ENCODE results near the gene NTRK3.

DNA sequence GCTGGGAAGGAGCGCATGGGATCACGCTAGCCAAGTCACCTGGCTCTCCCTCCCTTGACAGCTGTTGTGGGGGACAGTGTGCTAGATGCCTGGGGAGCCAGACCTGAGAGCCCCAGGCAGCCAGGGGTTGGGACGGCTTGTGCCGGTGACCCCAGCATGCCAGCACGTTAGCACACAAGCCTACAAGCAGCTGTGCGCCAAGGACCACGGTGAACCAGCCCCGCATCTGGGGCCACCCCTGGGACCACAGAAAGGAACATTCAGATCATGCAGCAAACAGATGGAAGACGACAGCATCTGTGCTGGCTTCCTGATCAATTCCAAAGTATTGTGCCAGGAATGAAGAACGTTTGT lies 64.8 kb downstream of the NTRK3 start:
- TF ChIP-seq, protein P1, sequence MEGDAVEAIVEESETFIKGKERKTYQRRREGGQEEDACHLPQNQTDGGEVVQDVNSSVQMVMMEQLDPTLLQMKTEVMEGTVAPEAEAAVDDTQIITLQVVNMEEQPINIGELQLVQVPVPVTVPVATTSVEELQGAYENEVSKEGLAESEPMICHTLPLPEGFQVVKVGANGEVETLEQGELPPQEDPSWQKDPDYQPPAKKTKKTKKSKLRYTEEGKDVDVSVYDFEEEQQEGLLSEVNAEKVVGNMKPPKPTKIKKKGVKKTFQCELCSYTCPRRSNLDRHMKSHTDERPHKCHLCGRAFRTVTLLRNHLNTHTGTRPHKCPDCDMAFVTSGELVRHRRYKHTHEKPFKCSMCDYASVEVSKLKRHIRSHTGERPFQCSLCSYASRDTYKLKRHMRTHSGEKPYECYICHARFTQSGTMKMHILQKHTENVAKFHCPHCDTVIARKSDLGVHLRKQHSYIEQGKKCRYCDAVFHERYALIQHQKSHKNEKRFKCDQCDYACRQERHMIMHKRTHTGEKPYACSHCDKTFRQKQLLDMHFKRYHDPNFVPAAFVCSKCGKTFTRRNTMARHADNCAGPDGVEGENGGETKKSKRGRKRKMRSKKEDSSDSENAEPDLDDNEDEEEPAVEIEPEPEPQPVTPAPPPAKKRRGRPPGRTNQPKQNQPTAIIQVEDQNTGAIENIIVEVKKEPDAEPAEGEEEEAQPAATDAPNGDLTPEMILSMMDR (IDR thresholded peaks at IDR 0.05), result no peak
- no peak for TF ChIP-seq POLR2A (IDR thresholded peaks at IDR 0.05)
